Keratinocyte (primary cell): ENCODE measurements around the gene TOM1L1. TPM values are rescaled to one million over a fixed set of nuclear protein-coding genes. Genes with fewer than 3 reads are reported as not detected.

Experiments used
- DNase-seq: peaks from one replicate; pipeline ENCODE4 v3.0.0-alpha.2; 2011; ENCODE audit warnings: low read depth, missing footprints, low spot score
- FAIRE-seq: peaks from 2 replicates; lab custom pipeline; 2011; peaks lifted over from hg19 to GRCh38; lab: Jason Lieb, UNC
- H2AFZ ChIP-seq: 2 replicates; pipeline ENCODE4 v1.6.0; 2012; ENCODE audit warnings: low read length, control low read depth, inconsistent platforms; ENCODE audit not compliant: control insufficient read depth
- H3K27ac ChIP-seq: 2 replicates; pipeline ENCODE4 v1.5.1; 2011; ENCODE audit warnings: low read length; ENCODE audit not compliant: control insufficient read depth, insufficient read depth
- H3K27me3 ChIP-seq: 3 replicates; pipeline ENCODE4 v1.6.0; 2011; ENCODE audit warnings: low read length; ENCODE audit not compliant: control insufficient read depth, insufficient read depth; ENCODE audit errors: extremely low read depth
- H3K36me3 ChIP-seq, 2 experiments: 2 replicates in 1 of 2; 3 replicates in 1 of 2; pipeline ENCODE4 v1.5.1; 2011; ENCODE audit warnings: low read length in 2 of 2, mild to moderate bottlenecking in 1 of 2; ENCODE audit not compliant: control insufficient read depth in 2 of 2, insufficient read depth in 2 of 2; ENCODE audit errors: extremely low read depth in 1 of 2
- H3K4me1 ChIP-seq: 3 replicates; pipeline ENCODE4 v1.5.1; 2011; ENCODE audit warnings: low read length; ENCODE audit not compliant: control insufficient read depth, insufficient read depth; ENCODE audit errors: extremely low read depth
- H3K4me2 ChIP-seq: 3 replicates; pipeline ENCODE4 v1.6.0; 2011; ENCODE audit warnings: low read depth, low read length; ENCODE audit not compliant: control insufficient read depth, insufficient read depth; ENCODE audit errors: extremely low read depth
- H3K4me3 ChIP-seq, 3 experiments: fragments of 200-600 bp in 1 of 3; sonication (generic) in 1 of 3; 2 replicates in 2 of 3; 3 replicates in 1 of 3; pipeline ENCODE4 v1.5.1; 2011 to 2016; ENCODE audit warnings: low read length in 3 of 3, mild to moderate bottlenecking in 3 of 3, control low read depth in 2 of 3, inconsistent platforms in 1 of 3, low read depth in 1 of 3, mixed read lengths in 1 of 3, mixed run types in 1 of 3, moderate library complexity in 1 of 3; ENCODE audit not compliant: control insufficient read depth in 2 of 3, insufficient read depth in 2 of 3; ENCODE audit errors: extremely low read depth in 1 of 3
- H3K79me2 ChIP-seq: 2 replicates; pipeline ENCODE4 v1.6.0; 2012; ENCODE audit warnings: low read length; ENCODE audit not compliant: control insufficient read depth, insufficient read depth
- H3K9ac ChIP-seq: 3 replicates; pipeline ENCODE4 v1.6.0; 2011; ENCODE audit warnings: low read length; ENCODE audit not compliant: control insufficient read depth, insufficient read depth; ENCODE audit errors: extremely low read depth
- H3K9me1 ChIP-seq: 3 replicates; pipeline ENCODE4 v1.6.0; 2011; ENCODE audit warnings: low read length; ENCODE audit not compliant: control insufficient read depth, insufficient read depth; ENCODE audit errors: extremely low read depth
- H3K9me3 ChIP-seq: 2 replicates; pipeline ENCODE4 v1.5.1; 2012; ENCODE audit warnings: low read depth, low read length; ENCODE audit not compliant: control insufficient read depth
- H4K20me1 ChIP-seq: 3 replicates; pipeline ENCODE4 v1.6.0; 2011; ENCODE audit warnings: low read length; ENCODE audit not compliant: control insufficient read depth, insufficient read depth; ENCODE audit errors: extremely low read depth
- CTCF ChIP-seq, 3 experiments: IDR thresholded peaks in 1 of 3; conservative IDR thresholded peaks in 1 of 3; optimal IDR thresholded peaks in 1 of 3; 2 replicates in 2 of 3; 3 replicates in 1 of 3; pipeline versions ENCODE3 to v1.5.1; 2011; ENCODE audit warnings: low read length in 3 of 3, mild to moderate bottlenecking in 3 of 3, moderate library complexity in 2 of 3, control low read depth in 1 of 3, inconsistent platforms in 1 of 3; ENCODE audit not compliant: insufficient read depth in 2 of 3; ENCODE audit errors: extremely low read depth in 1 of 3
- EZH2 ChIP-seq: IDR thresholded peaks from one replicate; pipeline ENCODE4 v1.6.1; 2012; ENCODE audit warnings: inconsistent platforms, mild to moderate bottlenecking, low read length, moderate library complexity
- dilution Hi-C: fragments of 300-500 bp; cut with MboI; formaldehyde crosslinking; loops from one replicate; pipeline ENCODE4 v1.7.0; 2020; ENCODE audit warnings: low sequenced_read_pairs; ENCODE audit not compliant: extremely low pct_ligation_motif_present
- polyA plus RNA-seq, 5 experiments: library from polyadenylated mRNA; depleted of rRNA in 3 of 5; stranded (reverse) in 3 of 5; stranded (forward) in 1 of 5; unstranded in 1 of 5; fragments of >200 nt; gene quantifications; 1 replicate in 1 of 5; 2 replicates in 3 of 5; 3 replicates in 1 of 5; pipeline versions ENCODE4 v1.2.1 to v1.2.3, GENCODE V29; 2011 to 2012; ENCODE audit warnings: missing spikeins in 2 of 5, low read depth in 1 of 5, low replicate concordance in 1 of 5

The TOM1L1 gene
- polyA plus RNA-seq, 1 donor (not counting 4 experiments of a cell fraction or from before 2014, with no cell fraction given) = 90.1 TPM

- Histone ChIP-seq H3K9ac (no peak overlapping the region), H2AFZ (no peak overlapping the region), H3K9me1 (no peaks in the 10 kb centered on the region), H3K4me3 (no peak overlapping the region), H3K27ac (no peak overlapping the region), H4K20me1 (no peaks in the 10 kb centered on the region), H3K4me1 (no peaks in the 10 kb centered on the region), H3K4me2 (no peak overlapping the region), H3K9me3 (no peaks in the 10 kb centered on the region), H3K27me3 (no peaks in the 10 kb centered on the region), H3K36me3 (peaks cover 7 to 10% of the 10 kb centered on the region in 2 experiments), H3K79me2 (no peaks in the 10 kb centered on the region)
- no peak for FAIRE-seq
- TF ChIP-seq EZH2 (no peak), CTCF (optimal IDR thresholded peaks at IDR 0.05 in 1 of 3, IDR thresholded peaks at IDR 0.05 in 1 of 3, conservative IDR thresholded peaks at IDR 0.05 in 1 of 3; ENCODE audit: extremely low read depth in 1 of 3, insufficient read depth in 2 of 3, low read length in 3 of 3) (no peak)
- no peak for DNase-seq
- dilution Hi-C loops = no loop called here
These were observed 20.2 kb downstream of the TOM1L1 start for GRCh38 chr17:54920819-54921218.

GRCh38 chr17:54924405-54924804 lies 23.8 kb downstream of the TOM1L1 start:
- Histone ChIP-seq H3K9me1 (no peaks in the 10 kb centered on the region), H3K9me3 (no peaks in the 10 kb centered on the region), H3K79me2 (no peaks in the 10 kb centered on the region), H3K36me3 (peaks cover 8 to 13% of the 10 kb centered on the region in 2 experiments), H3K4me1 (no peaks in the 10 kb centered on the region), H4K20me1 (no peaks in the 10 kb centered on the region), H3K4me3 (no peak overlapping the region), H3K4me2 (no peak overlapping the region), H3K27ac (no peak overlapping the region), H3K9ac (no peak overlapping the region), H3K27me3 (no peaks in the 10 kb centered on the region), H2AFZ (no peak overlapping the region)
- dilution Hi-C loops = no loop called here
- TF ChIP-seq CTCF (optimal IDR thresholded peaks at IDR 0.05 in 1 of 3, IDR thresholded peaks at IDR 0.05 in 1 of 3, conservative IDR thresholded peaks at IDR 0.05 in 1 of 3; ENCODE audit: extremely low read depth in 1 of 3, insufficient read depth in 2 of 3, low read length in 3 of 3) (no peak), EZH2 (no peak)
- no peak for FAIRE-seq
- DNase-seq = no peak
